Measurements from ENCODE around the gene PTPRU. TPM values are rescaled to one million over a fixed set of nuclear protein-coding genes. Genes with fewer than 3 reads are reported as not detected.

Gene PTPRU
- total RNA-seq, 1 experiment from 2014 or later: 40.7 TPM

DNA sequence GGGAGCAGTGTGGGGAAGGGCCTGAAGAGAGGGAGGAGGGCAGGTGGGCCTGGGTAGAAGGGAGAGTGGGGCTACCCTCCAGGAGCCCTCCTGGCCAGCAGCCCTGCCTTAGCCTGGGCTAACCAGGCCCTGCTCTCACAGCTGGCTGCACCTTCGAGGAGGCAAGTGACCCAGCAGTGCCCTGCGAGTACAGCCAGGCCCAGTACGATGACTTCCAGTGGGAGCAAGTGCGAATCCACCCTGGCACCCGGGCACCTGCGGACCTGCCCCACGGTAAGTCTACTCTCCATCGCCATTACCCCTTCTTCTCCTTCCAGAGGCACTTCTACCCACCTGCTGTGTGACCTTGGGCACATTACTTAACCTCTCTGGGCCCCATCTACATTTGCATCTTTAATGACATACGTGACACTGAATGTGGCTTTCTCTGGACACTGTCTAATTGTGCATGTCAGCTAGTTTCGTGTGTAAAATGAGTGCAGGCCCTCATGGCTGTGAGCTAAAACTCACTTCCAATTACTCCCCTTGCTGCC is 18.9 kb downstream of the PTPRU start:
- H3K9me2 ChIP-seq (ENCODE audit: insufficient read depth): no peaks in the 10 kb centered on the region
- no peak overlapping the region for H2AFZ ChIP-seq (ENCODE audit: low read depth, low read length, poor library complexity, severe bottlenecking)
- no peak for TF ChIP-seq CEBPB (IDR thresholded peaks at IDR 0.05; ENCODE audit: low read depth)
- TF ChIP-seq JUND (IDR thresholded peaks at IDR 0.05): no peak
- H3K4me3 ChIP-seq (replicated peaks in 1 of 2; ENCODE audit: low read depth in 1 of 2, low read length in 2 of 2): no peak overlapping the region
- no peaks in the 10 kb centered on the region for H3K36me3 ChIP-seq (ENCODE audit: control insufficient read depth in 1 of 2, insufficient read depth in 2 of 2, low read length in 2 of 2)
- ChIA-PET CTCF (no interaction called here), RAD21 (ENCODE audit: low non-redundant PET in 1 of 2, low total read pairs in 2 of 2, uncharacterized antibody in 2 of 2, unreplicated experiment in 2 of 2) (no interaction called here), POLR2A (no interaction called here)
- no peak overlapping the region for H3K4me2 ChIP-seq (ENCODE audit: low read length)
- intact Hi-C loops (cut with micrococcal nuclease): no loop called here
- no peak overlapping the region for H3K9ac ChIP-seq (ENCODE audit: low read length)
- no peak overlapping the region for H3K27ac ChIP-seq (ENCODE audit: low read depth, low read length)
- no peaks in the 10 kb centered on the region for H3K27me3 ChIP-seq (ENCODE audit: insufficient read depth, low read length)
- H3K79me2 ChIP-seq (ENCODE audit: insufficient read depth, low read length): peaks cover 3% of the 10 kb centered on the region; the same call in 1 of the 2 replicates
- BruUV-seq (replicated peaks): no TSS peak
- no peaks in the 10 kb centered on the region for H3K9me3 ChIP-seq (ENCODE audit: control insufficient read depth in 1 of 2, insufficient read depth in 1 of 2, low read depth in 1 of 2, low read length in 2 of 2)
- no peaks in the 10 kb centered on the region for H4K20me1 ChIP-seq (ENCODE audit: insufficient read depth)
- ATAC-seq: no peak
- H3K4me1 ChIP-seq (ENCODE audit: control insufficient read depth in 1 of 2, insufficient read depth in 2 of 2, low read length in 2 of 2): peaks cover 24 to 32% of the 10 kb centered on the region in 2 experiments
- DNase-seq (ENCODE audit: low read depth, low spot score): no peak

DNA sequence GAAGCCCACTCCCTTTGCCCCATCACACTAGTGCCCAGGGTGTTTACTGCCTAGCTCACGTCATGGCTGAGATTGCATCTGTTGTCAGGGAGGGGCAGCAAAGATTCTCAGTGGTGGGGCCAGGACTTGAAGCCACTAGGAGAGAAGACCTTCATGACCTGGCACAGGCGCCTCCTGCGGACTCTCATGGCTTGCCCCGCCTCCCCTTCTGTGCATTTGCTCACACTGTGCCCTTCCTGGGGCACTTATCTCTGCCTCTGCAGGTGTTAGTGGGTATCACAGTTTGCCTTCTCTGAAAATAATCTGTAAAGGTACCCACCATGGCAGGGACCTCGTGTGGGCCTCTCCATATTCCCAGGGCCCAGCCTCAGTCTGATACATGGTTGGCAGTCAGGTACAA is 20.1 kb downstream of the PTPRU start:
- Histone ChIP-seq H2AFZ (ENCODE audit: low read depth, low read length, poor library complexity, severe bottlenecking) (no peak overlapping the region), H3K9me2 (ENCODE audit: insufficient read depth) (no peaks in the 10 kb centered on the region), H3K4me2 (ENCODE audit: low read length) (peak overlapping the region; percentile 21), H3K27ac (ENCODE audit: low read depth, low read length) (no peak overlapping the region), H3K9ac (ENCODE audit: low read length) (no peak overlapping the region), H3K4me3 (replicated peaks in 1 of 2; ENCODE audit: low read depth in 1 of 2, low read length in 2 of 2) (no peak overlapping the region), H3K36me3 (ENCODE audit: control insufficient read depth in 1 of 2, insufficient read depth in 2 of 2, low read length in 2 of 2) (no peaks in the 10 kb centered on the region), H3K79me2 (ENCODE audit: insufficient read depth, low read length) (0 out of 2 replicates have a peak, but pooled peaks cover 3% of the 10 kb centered on the region), H4K20me1 (ENCODE audit: insufficient read depth) (no peaks in the 10 kb centered on the region), H3K9me3 (ENCODE audit: control insufficient read depth in 1 of 2, insufficient read depth in 1 of 2, low read depth in 1 of 2, low read length in 2 of 2) (no peaks in the 10 kb centered on the region), H3K27me3 (ENCODE audit: insufficient read depth, low read length) (no peaks in the 10 kb centered on the region), H3K4me1 (ENCODE audit: control insufficient read depth in 1 of 2, insufficient read depth in 2 of 2, low read length in 2 of 2) (peaks cover 24 to 32% of the 10 kb centered on the region in 2 experiments)
- CTCF ChIA-PET: interaction anchor here (1.2 kb wide), 1 partner anchor 11 kb away, joined by 4 read pairs; no protein-coding TSS in a partner anchor
- RAD21 ChIA-PET (ENCODE audit: low non-redundant PET in 1 of 2, low total read pairs in 2 of 2, uncharacterized antibody in 2 of 2, unreplicated experiment in 2 of 2): no interaction called here
- no TSS peak for BruUV-seq (replicated peaks)
- peak; percentile 74 for ATAC-seq
- DNase-seq (ENCODE audit: low read depth, low spot score): no peak
- TF ChIP-seq, protein P1, sequence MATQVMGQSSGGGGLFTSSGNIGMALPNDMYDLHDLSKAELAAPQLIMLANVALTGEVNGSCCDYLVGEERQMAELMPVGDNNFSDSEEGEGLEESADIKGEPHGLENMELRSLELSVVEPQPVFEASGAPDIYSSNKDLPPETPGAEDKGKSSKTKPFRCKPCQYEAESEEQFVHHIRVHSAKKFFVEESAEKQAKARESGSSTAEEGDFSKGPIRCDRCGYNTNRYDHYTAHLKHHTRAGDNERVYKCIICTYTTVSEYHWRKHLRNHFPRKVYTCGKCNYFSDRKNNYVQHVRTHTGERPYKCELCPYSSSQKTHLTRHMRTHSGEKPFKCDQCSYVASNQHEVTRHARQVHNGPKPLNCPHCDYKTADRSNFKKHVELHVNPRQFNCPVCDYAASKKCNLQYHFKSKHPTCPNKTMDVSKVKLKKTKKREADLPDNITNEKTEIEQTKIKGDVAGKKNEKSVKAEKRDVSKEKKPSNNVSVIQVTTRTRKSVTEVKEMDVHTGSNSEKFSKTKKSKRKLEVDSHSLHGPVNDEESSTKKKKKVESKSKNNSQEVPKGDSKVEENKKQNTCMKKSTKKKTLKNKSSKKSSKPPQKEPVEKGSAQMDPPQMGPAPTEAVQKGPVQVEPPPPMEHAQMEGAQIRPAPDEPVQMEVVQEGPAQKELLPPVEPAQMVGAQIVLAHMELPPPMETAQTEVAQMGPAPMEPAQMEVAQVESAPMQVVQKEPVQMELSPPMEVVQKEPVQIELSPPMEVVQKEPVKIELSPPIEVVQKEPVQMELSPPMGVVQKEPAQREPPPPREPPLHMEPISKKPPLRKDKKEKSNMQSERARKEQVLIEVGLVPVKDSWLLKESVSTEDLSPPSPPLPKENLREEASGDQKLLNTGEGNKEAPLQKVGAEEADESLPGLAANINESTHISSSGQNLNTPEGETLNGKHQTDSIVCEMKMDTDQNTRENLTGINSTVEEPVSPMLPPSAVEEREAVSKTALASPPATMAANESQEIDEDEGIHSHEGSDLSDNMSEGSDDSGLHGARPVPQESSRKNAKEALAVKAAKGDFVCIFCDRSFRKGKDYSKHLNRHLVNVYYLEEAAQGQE (IDR thresholded peaks at IDR 0.05; ENCODE audit: low read depth): no peak
- TF ChIP-seq, protein P2, sequence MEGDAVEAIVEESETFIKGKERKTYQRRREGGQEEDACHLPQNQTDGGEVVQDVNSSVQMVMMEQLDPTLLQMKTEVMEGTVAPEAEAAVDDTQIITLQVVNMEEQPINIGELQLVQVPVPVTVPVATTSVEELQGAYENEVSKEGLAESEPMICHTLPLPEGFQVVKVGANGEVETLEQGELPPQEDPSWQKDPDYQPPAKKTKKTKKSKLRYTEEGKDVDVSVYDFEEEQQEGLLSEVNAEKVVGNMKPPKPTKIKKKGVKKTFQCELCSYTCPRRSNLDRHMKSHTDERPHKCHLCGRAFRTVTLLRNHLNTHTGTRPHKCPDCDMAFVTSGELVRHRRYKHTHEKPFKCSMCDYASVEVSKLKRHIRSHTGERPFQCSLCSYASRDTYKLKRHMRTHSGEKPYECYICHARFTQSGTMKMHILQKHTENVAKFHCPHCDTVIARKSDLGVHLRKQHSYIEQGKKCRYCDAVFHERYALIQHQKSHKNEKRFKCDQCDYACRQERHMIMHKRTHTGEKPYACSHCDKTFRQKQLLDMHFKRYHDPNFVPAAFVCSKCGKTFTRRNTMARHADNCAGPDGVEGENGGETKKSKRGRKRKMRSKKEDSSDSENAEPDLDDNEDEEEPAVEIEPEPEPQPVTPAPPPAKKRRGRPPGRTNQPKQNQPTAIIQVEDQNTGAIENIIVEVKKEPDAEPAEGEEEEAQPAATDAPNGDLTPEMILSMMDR (IDR thresholded peaks at IDR 0.05 in 2 of 3, conservative IDR thresholded peaks at IDR 0.05 in 1 of 3; ENCODE audit: borderline replicate concordance in 1 of 3, insufficient read depth in 1 of 3, low read depth in 2 of 3, low read length in 2 of 3): peak in 2 of 3 experiments; percentile 9 to 21; a peak in 1 of 6 replicates
- TF ChIP-seq ZNF274 (IDR thresholded peaks at IDR 0.05; ENCODE audit: low read depth, low read length): no peak
- no peak for TF ChIP-seq SIN3A (IDR thresholded peaks at IDR 0.05; ENCODE audit: low read depth)
- POLR2A ChIA-PET: no interaction called here
- intact Hi-C loops (cut with micrococcal nuclease): no loop called here
